ENCODE results near the gene NXPE3.

Gene NXPE3

DNA sequence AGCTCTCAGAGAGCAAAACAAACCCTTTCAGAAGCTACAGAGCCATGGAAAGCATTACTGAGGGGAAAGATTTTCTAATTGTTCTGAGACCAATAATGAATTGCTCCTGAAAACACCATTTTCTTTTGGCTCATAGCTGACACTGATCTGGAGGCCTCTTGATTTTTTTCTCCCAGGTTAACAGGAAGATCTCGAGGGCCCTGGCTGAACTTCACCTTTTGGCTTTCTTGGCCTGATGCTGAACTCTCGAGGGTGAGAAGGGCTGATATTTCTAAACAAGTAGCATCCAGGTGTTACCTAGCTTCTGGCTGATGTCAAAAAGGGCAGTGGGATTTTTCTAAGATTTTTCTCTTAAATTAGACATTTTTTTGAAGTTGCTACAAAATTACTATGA lies 50.4 kb downstream of the NXPE3 start:
- no peak for DNase-seq (ENCODE audit: low spot score)

DNA sequence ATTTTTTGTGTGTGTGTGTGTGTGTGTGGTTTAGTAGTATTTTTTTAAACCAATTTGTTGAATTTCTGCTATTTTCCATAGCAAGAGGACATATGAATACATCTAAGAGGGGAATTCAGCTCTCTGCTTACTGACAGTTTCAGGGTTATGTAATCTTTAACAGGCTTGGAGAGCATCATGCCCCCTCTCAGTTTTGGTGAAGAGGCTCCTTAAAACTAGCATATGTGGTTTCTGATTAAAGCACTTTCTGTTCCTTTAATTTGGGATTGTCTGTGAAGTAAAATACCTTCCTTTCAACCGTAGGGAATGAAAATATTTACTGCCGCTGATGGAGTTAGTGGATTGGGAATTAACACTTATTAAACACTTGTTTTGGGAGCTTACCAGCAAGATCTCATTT lies 50.9 kb downstream of the NXPE3 start:
- DNase-seq (ENCODE audit: low spot score), result no peak

DNA sequence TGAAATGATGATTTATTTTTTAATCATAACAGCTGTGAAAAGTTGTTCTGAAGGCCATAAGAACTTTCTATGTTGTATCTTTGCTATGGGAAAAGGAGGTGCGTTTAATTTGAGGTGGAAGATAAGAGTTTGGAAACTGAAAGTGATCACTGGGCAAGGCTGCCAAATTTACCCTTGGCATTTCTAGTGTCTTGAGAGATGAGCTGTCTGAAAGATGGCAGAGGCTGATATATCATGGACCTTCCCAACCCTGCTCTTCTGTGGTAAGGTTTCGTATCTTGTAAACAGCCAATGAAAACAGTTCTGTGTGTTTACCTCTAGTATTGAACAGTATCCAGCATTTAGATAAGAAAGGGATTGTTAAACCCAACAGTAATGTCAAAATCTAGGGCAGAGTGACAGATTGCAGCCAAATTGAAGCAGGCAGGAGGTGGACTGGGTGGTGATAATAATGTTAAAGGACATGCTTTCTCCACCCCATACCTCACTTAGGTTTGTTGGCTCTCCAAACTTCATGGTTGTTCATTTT lies 54.5 kb downstream of the NXPE3 start:
- no peak for DNase-seq (ENCODE audit: low spot score)

DNA sequence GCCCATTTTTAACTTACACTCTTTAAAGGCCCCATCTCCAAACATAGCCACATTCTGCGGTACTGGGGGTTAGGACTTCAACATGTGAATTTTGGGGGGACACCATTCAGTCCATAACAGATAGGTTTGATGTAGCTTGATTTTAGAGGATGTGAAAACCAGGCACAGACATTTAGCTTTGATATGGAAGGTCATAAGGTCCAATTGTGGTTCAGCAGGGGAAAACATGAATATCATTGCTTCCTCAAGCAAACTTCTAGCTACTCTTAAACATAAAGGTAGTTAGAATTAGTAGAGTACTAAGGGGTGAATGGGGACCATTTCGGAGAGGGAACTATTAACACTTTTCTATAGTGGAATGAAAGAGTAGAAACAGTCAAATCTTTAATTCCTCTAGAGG lies 56.7 kb downstream of the NXPE3 start:
- DNase-seq (ENCODE audit: low spot score), result no peak

DNA sequence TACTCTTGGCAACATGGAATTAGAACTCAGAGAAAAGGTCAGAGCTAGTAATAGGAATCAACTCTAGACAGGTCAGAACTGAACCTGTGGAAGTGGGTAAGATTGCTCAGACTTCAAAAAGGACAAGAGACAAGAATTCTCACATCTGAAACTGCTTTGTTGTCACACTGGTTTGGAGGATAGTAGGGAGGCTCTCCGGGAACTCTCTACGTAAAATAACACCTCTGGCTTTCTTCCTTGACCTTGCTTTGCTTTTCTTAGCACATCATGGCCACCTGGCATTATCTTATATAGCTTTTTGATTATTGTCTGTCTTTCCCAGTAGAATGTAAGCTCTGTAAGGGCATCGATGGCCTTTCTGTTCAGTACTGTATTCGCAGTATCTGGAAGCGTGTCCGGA lies 57.1 kb downstream of the NXPE3 start:
- no peak for DNase-seq (ENCODE audit: low spot score)

DNA sequence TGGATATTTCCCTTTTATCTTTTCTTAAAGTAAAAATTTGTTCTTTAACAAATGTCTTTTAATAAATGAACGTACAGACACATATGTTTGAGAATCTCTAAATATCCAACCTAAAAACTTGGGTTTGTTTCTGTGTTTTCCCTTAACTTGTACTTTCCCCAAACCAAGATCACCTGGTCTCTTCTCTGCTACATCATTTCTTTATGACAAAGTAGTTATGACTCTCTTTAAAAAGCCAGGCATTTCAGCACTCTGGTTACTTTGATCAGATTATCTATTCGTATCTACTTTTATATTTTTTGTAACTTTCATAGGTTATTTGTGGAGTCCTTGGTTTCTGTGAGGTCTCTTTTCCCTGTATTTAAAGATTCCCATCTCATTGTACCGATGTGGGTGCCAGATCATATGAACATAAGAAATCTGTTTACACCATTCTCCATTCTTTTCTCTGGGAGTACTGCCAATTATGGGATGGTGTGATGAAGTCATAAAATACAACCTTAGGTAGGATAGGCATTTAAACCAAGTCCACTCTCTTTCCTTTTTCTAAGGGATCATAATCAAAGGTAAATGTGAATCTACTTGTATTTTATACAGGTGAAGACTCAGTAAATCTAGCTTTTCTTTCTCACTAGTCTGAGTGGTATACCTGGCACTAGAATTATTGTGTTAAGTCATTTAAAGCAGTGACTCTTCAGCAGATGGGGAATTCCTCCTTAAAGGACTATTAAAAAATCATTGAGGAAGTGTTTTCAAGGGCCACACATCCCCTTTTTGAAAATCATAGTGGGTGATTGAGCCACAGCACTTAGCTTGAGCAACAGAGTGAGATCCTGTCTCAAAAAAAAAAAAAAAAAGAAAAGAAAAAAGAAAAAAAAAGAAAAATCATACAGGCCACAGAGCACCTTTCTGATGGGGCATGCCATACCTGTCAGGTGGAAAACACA lies 57.9 kb downstream of the NXPE3 start:
- peak; percentile 14 for DNase-seq (ENCODE audit: low spot score)

DNA sequence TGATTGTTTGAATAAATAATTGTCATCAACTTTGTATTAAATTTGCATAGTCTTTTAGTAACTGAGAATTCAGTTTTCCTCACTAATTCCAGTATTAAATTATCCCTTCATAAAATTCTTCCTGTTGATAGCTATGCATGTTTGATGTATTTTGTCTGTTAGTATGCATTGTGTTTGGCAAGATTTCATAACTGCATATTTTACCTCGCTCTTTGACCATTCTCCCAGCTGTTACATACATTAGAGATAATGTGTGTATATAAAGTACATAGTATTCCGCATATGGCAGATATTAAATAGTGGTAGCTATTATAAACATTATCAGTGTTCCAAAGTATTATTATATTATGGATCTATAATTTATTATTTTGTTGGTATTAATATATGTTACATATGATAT lies 59.7 kb downstream of the NXPE3 start:
- DNase-seq (ENCODE audit: low spot score), result no peak

DNA sequence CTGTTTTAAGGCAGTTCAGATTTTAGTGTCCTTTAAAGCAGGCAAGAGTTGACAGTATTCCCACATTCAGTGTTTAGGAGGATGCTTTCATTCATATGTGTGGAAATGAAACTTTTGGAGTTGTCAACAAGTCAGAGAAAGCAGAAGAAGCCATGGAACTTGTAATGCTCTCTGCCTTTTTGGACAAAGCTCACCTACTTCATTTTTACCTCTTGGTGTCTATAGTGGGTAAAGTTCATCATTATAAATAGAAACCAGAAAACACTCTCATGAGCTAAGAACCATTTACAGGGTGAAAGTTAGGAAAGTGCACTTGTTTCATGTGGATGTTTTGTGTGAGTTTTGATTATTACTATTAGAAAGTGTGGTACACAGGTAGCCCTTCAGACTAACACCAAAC lies 61.1 kb downstream of the NXPE3 start:
- no peak for DNase-seq (ENCODE audit: low spot score)

DNA sequence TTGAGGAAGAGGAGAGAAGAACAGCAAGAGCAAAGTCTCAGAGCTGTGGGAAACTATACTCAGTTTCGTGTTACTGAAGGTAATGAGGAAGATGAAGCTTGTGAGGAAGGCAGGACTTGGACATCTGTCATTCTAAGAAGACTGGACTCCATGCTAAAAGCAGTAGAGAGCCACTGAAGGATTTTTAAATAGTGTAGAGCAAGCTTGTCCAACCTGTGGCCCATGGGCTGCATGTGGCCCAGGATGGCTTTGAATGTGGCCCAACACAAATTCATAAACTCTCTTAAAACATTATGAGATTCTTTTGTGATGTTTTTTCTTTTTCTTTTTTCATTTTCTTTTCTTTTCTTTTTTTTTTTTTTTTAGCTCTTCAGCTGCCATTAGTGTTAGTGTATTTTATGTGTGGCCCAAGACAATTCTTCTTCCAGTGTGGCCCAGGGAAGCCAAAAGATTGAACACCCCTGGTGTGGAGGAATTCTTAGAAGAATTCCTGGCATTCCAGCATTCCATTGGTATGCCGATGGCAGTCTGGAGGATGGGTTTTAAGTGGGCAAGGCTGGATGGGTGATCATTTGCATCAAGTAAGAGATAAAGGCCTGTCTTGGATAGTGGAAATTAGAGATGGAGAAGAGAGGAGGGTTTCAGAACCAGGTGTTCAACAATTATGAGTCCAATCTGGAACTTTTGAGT lies 63.4 kb downstream of the NXPE3 start:
- DNase-seq (ENCODE audit: low spot score), result no peak

DNA sequence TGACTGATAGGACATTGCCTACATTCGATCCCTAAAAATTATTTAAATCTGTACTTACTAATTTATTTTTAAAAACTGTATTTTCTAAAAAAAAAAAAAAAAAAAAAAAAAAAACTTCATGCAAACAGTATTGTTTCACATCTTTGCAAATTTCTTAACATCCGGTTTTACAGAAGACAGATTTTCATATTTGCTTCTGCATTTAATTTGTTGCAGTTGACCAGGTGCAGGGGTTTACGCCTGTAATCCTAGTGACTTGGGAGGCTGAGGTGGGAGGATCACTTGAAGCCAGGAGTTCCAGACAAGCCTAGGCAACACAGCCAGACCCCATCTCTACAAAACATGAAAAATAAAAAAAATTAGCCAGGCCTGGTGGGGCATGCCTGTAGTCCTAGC lies 63.9 kb downstream of the NXPE3 start:
- no peak for DNase-seq (ENCODE audit: low spot score)

DNA sequence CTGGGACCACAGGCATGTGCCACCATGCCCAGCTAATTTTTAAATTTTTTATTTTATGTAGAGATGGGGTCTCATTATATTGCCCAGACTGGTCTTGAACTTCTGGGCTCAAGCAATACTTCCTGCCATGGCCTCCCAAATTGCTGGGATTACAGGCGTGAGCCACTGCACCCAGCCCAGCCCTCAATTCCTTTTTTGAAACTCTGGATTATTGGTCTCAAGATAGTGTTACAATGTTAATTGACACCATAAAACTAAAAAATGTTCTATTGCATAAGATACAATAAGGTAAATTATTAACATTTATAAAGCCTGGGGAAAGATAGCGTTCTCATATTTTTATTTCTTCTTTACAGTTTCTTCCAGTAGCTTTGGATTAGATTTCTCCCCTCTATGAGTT lies 66.4 kb downstream of the NXPE3 start:
- peak; percentile 30 for DNase-seq (ENCODE audit: low spot score)

DNA sequence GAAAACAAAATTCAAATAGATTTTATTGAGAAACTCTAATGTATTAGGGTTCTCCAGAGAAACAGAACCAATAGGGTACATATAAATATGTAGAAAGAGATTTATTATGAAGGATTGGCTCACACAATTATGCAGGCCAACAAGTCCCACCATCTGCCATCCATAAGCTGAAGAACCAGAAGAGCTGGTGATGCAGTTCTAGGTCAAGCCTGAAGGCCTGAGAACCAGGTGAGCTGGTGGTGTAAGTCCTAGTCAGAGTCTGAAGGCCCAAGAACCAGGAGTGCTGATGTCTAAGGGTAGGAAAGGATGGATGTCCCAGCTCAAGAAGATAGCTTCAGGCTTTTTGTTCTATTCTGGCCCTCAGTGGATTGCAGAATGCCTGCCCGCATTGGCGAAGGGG lies 67.7 kb downstream of the NXPE3 start:
- DNase-seq (ENCODE audit: low spot score), result no peak

DNA sequence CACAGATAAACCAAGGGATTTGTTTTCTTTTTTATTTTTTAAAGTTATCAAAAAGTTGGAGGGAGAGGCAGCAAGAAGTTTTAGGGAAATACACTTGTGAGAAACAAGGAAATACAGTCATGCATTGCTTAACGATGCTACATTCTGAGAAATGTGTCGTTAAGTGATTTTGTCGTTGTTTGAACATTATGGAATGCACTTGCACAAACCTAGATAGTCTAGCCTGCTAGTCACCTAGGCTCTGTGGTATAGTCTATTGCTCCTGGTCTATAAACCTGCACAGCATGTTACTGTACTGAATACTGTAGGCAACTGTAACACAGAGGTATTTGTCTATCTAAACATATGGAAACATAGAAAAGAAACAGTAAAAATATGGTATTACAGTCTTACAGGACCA lies 68.3 kb downstream of the NXPE3 start:
- no peak for DNase-seq (ENCODE audit: low spot score)

DNA sequence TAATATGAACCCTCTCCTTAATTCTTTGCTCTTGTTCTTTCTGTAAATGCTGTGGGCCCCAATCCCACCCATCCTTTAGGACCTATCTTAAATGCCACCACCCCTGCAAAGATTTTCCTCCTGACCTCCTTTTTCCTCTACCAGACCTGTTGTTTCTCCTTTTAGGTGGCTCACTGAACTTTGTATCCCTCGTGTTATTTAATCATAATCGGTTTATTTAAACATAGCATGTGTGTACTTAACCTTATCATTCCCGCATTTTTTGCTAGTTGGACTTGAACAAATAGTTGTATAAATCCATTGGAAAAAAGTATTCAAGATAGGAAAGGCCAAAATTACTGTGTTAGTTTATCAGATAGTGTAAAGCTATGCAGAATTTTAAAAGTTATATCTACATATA lies 69.3 kb downstream of the NXPE3 start:
- DNase-seq (ENCODE audit: low spot score), result no peak

DNA sequence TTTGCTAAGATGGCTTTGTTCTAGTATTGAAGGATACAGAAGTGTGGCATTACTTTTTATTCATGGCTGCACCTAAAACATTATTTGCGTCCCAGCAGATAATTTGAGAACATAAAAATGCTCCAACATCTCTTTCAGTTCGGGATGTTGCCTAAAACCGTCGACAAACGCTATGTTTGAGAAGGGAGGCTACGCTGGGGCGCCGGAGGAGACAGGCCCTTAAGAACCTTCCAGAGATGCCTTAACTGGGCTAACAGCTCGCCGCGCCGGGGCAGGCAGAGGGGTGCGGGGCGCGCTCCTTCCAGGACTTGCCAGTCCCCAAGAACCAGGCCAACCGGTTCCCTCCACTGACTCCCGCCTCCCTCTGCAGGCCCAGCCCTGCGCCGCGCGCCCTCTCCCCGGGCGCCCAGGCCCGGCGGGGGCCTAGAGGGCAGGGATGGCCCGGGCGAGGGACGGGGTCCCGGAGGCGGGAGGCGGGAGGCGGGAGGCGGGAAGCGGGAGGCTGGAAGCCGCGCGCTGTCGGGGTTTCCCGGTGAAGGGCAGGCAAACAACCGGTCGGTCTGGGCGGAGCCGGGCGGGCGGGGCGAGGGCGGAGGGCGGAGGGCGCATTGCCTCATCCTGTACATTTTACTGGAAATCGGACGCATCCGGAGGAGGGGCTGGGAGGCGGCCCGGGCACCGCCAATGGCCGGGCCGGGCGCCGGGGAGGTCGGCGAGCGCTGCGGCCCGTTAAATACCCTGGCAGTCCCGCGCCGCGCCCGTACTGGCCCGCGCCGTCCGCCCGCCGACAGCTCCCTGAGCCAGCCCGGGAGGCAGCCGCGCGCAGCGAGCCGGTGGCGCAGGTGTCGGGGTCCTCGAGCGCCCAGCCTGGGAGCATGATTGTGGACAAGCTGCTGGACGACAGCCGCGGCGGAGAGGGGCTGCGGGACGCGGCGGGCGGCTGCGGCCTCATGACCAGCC lies 70.0 kb downstream of the NXPE3 start, which contains the start of gene NFKBIZ:
Gene NFKBIZ, plus strand, starts transcription at position 761 of the 960 bp plus-strand sequence. Its CDS starts 115 bp downstream, at position 876.
- peak; percentile 92 for DNase-seq (ENCODE audit: low spot score)

DNA sequence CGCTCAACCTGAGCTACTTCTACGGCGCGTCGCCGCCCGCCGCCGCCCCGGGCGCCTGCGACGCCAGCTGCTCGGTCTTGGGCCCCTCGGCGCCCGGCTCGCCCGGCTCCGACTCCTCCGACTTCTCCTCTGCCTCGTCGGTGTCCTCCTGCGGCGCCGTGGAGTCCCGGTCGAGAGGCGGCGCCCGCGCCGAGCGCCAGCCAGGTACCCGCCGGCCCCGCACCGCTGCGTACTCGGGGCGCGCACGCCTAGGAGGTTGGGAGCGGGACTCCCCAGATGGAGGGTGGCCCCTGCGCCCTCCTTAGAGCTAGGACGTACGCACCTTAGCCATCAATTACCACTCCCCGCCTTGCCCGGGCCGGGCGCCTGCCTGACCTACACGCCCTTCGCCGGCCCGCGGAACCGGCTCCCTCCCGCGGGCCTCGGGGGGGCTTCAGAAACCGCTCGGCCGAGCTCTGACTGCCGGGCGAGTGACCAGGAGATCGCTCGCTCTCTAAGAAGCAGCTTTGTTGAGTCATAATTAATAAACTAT lies 70.8 kb downstream of the NXPE3 start:
- no peak for DNase-seq (ENCODE audit: low spot score)

DNA sequence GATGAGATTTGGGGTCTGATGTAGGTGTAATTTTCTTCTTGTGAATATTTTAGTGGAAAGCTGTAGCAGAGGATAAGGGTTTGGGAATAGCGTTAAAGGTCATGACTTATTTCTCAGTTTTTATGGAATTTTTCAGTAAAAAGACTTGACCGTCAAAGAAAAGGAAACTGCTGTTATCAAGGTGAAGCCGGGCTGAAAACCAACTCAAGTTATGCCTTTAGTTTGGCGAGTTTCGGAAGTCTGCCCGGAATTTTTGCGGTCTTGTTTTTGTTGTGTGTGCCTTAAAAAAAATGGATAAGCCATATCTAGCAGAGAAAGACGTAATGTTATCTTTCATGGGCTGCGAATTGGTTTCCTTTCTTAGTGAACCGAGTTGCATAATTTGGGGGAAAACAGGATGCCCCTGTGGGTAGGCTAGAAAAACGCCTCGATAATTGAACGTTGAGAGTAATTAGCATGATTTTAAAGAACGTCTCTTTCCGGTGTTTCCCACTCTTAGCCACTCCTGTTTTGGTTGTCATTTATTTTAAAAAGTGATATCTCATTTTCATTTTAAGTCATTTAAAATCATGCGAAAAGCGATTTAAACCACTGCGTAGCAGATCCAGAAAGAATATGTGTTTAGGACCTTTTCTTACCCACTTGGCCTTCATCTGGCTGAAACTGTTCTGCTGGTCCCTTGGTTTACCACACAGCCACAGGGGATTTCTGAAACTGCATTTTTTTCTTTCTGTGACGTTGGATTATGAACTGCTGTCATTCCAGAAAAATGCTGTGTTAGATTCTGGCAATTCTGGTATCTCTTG lies 71.4 kb downstream of the NXPE3 start:
- no peak for DNase-seq (ENCODE audit: low spot score)

DNA sequence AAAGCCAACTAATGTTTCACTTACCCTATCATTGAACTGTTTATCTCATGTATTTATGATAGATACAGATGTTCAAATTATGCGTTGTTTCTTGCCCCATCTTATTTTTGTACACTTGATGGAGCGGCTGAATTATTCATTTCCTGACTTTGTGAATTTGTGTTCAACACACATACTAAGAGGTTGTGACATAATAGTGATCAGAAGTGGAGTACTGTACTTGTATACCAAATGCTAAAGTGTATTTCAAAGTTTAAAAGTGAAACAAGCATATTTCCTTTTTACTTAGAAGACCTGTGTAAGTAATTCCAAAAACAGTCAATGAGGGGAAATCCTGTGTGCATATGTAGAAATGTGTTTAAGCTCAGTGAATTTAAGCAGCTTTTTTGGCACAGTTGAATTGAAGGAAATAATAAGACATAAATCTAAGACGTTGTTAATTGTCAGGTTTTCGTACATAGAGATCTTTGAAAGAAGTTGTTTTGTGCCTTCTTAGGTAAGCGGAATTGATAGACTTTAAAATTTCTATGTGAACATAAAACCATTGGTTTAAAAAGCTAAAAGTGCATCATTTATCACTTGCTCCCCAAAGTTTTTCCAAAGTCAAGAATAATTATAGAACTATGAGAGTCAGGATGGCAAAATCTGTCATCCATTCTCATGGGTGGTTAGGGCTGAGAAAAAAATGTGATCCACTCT lies 72.2 kb downstream of the NXPE3 start:
- no peak for DNase-seq (ENCODE audit: low spot score)

DNA sequence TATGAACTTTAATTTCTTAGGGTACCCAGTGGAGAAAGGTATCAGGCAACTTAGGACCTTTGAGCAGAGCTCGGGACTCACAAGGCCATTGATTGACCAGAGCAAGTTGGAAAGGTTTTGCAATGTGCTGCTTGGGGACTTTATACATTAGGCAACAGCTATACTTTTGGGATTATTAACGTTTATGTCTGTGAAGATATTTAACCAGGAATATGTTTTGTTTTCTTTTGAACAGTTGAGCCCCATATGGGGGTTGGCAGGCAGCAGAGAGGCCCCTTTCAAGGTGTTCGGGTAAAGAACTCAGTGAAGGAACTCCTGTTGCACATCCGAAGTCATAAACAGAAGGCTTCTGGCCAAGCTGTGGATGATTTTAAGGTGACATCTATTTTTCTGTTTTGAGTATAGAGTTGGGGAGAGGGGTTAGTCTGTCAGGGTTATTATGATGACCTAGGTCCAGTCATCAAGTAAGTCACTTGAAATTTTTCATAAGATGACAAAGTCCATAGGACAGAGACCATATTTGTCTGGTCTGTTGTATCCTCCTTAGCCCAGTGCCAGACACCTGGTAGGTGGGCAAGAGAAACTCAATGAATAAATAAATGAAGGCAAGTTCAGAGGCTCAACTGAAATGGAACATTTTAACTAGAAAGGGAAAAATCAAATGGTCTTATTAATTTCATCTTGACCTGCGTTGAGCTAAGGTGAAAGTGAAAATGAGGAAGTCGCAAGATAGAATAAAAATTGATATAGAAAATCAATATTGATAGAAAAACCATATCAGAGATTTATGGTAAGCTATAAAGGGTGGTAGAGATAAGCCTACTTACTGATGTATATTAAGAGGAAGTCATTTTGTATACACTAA lies 73.1 kb downstream of the NXPE3 start:
- DNase-seq (ENCODE audit: low spot score), result no peak
